Testis (tissue), 2 donors: ENCODE measurements around the gene RYR1.
"Not testable (repeated sequence)": the region's sequence is repeated elsewhere in the genome, so short reads cannot be mapped to it uniquely, and the experiment has no call there.

Source experiments
- CTCF ChIP-seq, 3 experiments: fragments of 450-650 bp in 2 of 3; fragments of 200-600 bp in 1 of 3; sonication (generic) in 1 of 3; IDR thresholded peaks; one replicate each; pipeline ENCODE4 v1.5.1; 2016 to 2019; ENCODE audit warnings: antibody characterized with exemption in 3 of 3, mild to moderate bottlenecking in 2 of 3, moderate library complexity in 1 of 3
- POLR2A ChIP-seq: fragments of 450-650 bp; IDR thresholded peaks from one replicate; pipeline ENCODE4 v1.6.1; 2017; ENCODE audit warnings: antibody characterized with exemption, mild to moderate bottlenecking, moderate library complexity

GRCh38 chr19:38427035-38427677, 6.3 kb upstream of the RYR1 start:
- TF ChIP-seq POLR2A; CTCF (IDR thresholded peaks at IDR 0.05): not testable (repeated sequence)
